GM21367 (cell line): ENCODE results near the gene XAGE2.
"Not testable (repeated sequence)": the region's sequence is repeated elsewhere in the genome, so short reads cannot be mapped to it uniquely, and the experiment has no call there.

Source experiments
- ATAC-seq: cut with Tn5 transposase; IDR thresholded peaks from one replicate; pipeline ENCODE4 v1.9.1; 2021; ENCODE audit not compliant: unreplicated experiment

Gene XAGE2

GRCh38 chrX:52368368-52369055, at the start of gene XAGE2:
TSS of gene XAGE2 (plus strand) at chrX:52369021. CDS start at chrX:52370015, 994 bp downstream.
- no peak for ATAC-seq

GRCh38 chrX:52337410-52337809, 31.4 kb upstream of the XAGE2 start:
- no peak for ATAC-seq

- no peak for ATAC-seq
Measured at GRCh38 chrX:52341493-52341892, 27.3 kb upstream of the XAGE2 start.

GRCh38 chrX:52343131-52343530, 25.7 kb upstream of the XAGE2 start:
- not testable (repeated sequence) for ATAC-seq

DNA sequence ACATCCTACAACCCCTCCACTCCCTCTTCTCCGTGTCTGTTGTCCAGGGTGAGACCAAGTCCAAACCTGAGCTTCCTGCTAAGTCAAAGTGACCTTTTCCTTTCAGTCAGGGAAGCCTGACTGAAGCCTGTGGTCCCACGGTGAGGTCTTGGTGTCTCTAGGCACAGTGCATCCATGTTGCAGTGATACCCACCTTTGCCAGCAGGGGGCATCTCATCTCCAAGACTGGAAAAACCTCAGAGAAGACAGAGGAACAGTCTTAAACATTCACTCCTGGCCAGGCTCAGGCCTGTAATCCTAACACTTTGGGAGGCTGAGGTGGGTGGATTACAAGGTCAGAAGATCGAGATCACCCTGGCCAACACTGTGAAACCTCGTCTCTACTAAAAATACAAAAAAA, 23.4 kb upstream of the XAGE2 start:
- ATAC-seq: not testable (repeated sequence)

DNA sequence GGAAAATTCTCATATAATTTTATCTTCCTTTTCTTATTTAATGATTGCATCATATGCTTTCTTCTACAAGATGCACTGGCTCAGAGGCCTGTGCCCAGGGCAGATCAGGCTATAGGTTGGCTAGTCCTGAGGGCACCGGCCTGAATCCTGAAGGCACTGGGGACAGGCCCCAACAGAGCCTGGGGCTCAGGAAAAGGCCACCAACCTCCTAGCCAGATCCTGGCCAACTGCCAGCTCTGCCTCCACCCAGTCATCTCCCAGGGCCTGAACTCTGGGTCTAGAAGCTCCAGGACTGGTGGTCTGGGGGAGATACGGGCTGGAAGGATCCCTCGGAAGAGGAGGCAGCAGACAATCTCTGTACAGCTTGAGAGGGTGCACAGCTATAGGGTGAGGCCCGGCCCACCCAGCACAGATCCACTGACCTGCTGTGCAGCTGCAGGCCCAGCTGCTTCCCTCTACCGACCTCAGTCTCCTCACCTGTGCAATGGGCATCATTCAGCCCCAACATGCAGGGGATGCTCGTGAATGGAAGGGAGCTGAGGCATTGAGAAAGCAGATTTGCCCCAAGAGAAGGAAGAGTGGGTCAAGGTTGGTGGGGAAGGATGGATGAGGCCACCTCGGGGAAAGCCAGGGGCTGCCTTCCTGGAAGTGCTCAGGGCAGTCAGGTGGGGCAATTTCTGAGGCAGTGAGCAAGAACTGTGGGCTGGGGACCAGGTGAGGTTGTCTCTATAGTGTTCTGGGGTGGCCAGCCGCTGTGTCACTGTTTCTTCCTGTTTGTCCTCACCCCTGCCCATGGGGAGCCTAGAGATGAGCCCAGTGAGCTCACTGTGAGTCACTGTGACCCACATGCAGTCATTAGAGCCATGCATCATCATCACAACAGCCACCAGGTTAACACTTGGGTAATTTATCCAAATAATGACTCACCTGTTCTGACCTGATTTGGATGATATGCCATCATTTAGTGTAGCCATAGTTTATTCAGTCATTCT, 22.4 kb upstream of the XAGE2 start:
- ATAC-seq: no peak

DNA sequence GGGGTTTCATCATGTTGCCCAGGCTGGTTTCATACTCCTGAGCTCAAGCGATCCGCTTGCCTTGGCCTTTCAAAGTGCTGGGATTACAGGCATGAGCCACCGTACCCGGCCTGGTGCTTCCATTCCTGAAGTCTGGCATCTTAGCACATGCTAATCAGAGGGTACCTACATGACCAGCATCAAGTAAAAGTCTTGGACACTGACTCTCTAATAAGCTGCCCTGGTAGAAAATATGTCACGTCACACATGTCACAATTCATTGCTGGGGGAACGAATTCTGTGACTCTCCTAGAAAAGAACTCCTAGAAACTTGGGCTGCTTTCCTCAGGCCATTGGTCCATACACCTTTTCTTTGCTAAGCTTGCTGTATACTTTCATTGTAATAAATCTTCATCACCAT, 19.1 kb upstream of the XAGE2 start:
- ATAC-seq: no peak

DNA sequence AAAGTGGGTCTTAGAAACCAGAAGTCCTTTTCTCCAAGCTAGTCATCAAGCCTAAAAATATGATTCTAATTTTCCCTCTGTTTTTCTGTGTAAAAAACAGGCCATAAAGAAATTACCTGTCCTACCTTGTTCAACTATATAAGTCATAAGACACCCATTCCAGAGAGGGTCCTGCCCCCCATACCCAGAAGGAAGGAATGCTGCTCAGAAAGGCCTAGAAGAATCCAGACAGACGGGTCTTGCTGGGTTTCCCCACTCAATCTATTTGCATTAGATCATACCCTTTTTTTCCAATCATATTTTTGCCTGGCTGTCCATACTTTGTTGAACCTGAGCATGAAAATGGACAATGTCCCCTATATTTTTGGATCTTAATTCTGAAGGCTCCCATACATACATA, 16.3 kb upstream of the XAGE2 start:
- no peak for ATAC-seq

- ATAC-seq: no peak
Measured at GRCh38 chrX:52353838-52354237, 15.0 kb upstream of the XAGE2 start.

- no peak for ATAC-seq
Measured at GRCh38 chrX:52355108-52355507, 13.7 kb upstream of the XAGE2 start.

- no peak for ATAC-seq
Measured at GRCh38 chrX:52359614-52360232, 9.1 kb upstream of the XAGE2 start.

DNA sequence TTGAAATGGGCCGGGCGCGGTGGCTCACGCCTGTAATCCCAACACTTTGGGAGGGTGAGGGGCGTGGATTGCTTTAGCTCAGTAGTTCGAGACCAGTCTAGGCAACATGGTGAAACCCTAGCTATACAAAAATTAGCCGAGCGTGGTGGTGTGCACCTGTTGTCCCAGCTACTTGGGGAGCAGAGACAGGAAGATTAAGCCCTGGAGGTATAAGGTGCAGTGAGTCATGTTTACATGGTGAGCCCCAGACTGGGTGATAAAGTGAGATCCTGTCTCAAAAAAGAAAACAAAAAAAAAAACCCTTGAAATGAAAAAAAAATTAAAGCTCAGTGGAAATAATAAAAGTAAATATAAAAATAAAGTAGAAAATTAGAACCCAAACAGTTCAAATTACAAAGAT, 6.9 kb upstream of the XAGE2 start:
- no peak for ATAC-seq

- ATAC-seq: no peak
Measured at GRCh38 chrX:52363247-52363883, 5.5 kb upstream of the XAGE2 start.

GRCh38 chrX:52378870-52379269, 10.0 kb downstream of the XAGE2 start:
- ATAC-seq: no peak

DNA sequence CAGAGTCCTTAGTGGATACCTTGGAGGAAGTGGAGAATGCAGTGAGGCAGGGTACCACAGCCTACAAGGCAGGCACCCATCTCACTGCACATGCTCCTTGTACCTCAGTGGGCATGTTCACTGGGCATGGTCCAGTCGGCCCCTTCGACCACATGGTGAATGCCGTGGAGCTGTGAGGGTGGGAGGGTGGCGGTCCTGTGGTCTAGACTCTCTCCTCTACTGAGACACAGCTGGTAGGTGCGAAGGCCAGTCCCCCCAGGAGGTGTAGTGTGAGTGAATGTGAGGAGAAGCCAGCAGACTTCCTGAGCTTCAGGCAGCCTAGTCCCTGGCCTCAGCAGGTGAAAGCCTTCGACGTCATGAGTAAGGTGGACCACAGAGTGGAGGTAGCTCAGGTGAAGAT, 12.2 kb downstream of the XAGE2 start:
- no peak for ATAC-seq

DNA sequence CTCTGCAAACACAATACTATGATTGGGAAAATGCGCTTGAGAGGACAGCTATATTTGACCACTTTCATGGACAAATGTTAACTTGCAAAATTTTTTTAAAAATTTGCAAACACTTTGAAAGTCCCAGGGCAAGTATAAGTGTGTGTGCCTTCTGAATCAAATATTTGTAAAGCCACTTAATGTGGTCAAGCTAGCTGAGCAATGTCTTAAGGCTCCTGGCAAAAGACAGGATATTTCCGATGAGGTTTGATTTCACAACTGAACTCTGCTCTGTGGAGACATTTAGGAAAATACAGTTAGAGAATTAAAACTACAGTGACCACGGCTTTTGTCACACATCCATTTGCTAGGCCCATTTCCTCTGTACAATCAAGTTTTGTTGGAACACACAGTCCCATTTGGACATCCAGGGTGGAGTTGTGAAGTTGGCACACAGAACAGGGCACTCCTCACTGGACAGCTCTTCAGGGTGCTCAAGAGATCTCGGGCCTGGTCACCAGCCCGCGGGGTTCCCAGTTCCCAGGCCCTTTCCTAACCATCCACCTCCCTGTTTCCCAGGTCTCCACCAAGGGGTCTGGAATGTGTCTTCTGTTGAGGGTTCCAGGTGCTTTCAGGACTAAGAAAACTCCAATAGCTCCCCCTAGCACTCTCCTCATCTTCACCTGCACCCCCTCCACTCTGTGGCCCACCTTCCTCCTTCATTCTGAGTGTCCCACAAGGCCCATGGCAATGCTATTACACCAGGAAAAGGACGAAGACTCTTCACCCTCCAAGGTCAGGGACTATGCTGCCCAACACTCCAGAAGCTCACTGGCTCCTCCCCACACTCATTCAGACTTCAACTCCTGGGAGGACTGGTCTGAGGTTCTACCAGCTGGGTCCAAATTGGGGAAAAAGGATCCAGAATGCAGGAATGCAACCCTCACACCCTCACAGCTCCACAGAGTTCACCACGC, 41.9 kb downstream of the XAGE2 start:
- no peak for ATAC-seq

DNA sequence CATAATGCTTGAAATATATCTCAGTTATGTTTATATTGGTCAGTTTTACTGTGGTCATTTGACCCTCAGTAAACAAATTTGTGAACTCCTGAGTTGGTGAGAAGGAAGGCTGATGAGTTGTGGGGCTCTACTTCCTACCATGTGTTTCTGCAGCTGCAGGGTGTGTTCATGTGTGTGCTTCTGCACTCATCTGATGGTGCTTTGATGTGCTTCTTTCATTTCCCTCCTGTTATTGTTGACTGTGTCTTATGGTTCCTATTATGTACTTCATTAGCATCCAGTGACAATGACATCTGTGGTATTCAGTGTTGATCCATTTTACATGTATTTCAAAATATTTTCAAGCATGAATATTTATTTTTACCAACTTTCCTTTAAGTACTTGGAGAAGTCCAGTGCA, 46.5 kb downstream of the XAGE2 start:
- ATAC-seq: no peak

- ATAC-seq: no peak
Measured at GRCh38 chrX:52416816-52417215, 48.0 kb downstream of the XAGE2 start.

DNA sequence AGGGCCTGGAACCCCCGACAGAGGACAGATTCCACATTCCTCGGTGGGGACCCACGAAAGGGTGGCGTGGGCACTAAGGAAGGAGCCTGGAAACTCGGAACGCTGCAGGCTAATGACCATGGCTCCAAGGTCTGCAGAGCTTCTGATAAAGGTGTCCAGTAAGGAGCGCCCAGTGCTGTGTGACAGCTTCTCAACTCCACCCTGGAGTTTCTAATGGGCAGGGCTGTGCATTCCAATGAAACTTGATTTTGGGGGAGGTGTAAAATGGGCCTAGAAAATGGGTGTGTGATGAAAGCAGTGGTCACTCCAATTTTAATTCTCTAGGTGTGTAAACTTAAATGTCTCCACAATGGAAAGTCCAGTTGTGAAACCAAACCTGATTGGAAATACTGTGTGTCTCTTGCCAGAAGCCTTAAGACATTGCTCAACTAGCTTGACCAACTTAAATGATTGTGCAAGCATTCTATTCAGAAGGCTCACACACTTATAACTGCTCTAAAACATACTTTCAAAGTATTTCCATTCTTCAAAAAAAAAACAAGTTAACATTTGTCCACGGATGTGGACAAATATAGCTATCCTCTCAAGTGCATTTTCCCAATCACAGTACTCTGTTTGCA, 52.1 kb downstream of the XAGE2 start:
- ATAC-seq: no peak

DNA sequence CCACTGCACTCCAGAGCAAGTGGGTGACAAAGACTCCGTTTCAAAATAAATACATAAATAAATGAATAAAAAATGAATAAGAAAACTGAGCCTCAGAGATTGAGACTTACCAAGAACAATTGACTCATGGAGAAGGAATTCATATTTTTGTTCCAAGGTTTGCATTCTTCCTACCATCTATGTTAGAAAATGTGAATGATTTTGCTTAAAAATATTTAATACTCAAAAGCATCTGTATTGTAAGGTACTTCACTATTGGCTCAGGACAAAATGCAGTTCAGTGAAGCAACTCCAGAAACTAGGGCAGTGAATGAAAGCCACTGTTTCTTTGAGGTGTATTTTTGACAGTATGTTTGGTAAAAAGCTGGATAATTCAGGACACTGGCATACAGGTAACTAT, 54.1 kb downstream of the XAGE2 start:
- ATAC-seq: no peak
